Calu3 (cell line): ENCODE measurements around the gene BAK1. TPM values are rescaled to one million over a fixed set of nuclear protein-coding genes. Genes with fewer than 3 reads are reported as not detected.

ENCODE experiments used
- BruUV-seq: library from RNA; stranded (reverse); fragments of 400-500 nt; replicated peaks from 2 replicates; lab custom pipeline; 2021; lab: Mats Ljungman, UMichigan
- CTCF ChIA-PET: fragments of 300-600 bp; sonication (Branson Sonifier 250); formaldehyde crosslinking; loops from one replicate; lab custom pipeline; 2022; ENCODE audit warnings: antibody characterized with exemption; lab: Charles Lee
- DNase-seq: peaks from one replicate; pipeline ENCODE4 v3.0.0; 2022
- H3K27ac Mint-ChIP-seq: one replicate; pipeline ENCODE4 v1.8.0; 2022; ENCODE audit warnings: mixed read lengths; ENCODE audit not compliant: unreplicated experiment
- H3K27me3 Mint-ChIP-seq: one replicate; pipeline ENCODE4 v1.8.0; 2022; ENCODE audit warnings: mixed read lengths; ENCODE audit not compliant: unreplicated experiment
- H3K36me3 Mint-ChIP-seq: one replicate; pipeline ENCODE4 v1.8.0; 2022; ENCODE audit warnings: mild to moderate bottlenecking, moderate library complexity, mixed read lengths; ENCODE audit not compliant: insufficient read depth, unreplicated experiment
- H3K4me1 Mint-ChIP-seq: one replicate; pipeline ENCODE4 v1.8.0; 2022; ENCODE audit warnings: mild to moderate bottlenecking, low read depth, mixed read lengths; ENCODE audit not compliant: unreplicated experiment
- H3K4me3 Mint-ChIP-seq: one replicate; pipeline ENCODE4 v1.8.0; 2022; ENCODE audit warnings: mild to moderate bottlenecking, low read depth, moderate library complexity, mixed read lengths; ENCODE audit not compliant: unreplicated experiment
- H3K9me3 Mint-ChIP-seq: one replicate; pipeline ENCODE4 v1.8.0; 2022; ENCODE audit warnings: low read depth, mixed read lengths; ENCODE audit not compliant: unreplicated experiment
- intact Hi-C: fragments of 100-400 bp; cut with micrococcal nuclease; formaldehyde crosslinking; loops from one replicate; pipeline ENCODE4 v1.10.0; 2022; ENCODE audit not compliant: unreplicated experiment
- total RNA-seq: library from RNA; stranded (reverse); gene quantifications from 2 replicates; pipeline ENCODE4 v1.2.3, GENCODE V29; 2022
- TF ChIP-seq, protein P1 (sequence below): fragments of 200-600 bp; IDR thresholded peaks from one replicate; pipeline ENCODE4 v1.8.0; 2022; ENCODE audit warnings: antibody characterized with exemption; ENCODE audit not compliant: unreplicated experiment

BAK1 gene
- total RNA-seq, 1 experiment from 2014 or later, result 31.6 TPM

DNA sequence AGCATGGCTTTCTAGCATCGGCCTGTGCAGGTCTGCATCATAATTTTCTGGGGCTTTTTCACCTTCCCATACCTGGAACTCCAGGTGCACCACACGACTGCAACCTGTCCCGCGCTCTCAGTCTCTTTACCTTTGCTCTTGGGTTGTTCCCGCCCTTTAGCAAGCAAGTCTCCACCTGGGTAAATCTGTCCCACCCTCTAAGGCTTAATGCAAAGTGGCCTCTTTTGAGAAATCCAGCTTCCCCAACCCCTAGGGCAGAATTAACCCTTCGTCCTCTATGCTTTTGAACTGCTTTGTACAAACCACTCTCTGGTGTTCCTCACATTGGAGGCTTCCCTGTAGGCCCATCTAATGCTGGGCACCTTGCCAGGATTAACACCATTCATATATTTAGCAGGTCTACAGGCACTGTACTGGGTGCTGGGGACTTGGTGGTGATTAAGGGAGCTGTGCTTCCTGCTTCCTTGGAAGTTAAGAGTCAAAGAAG lies 43.9 kb upstream of the BAK1 start:
- BruUV-seq, result no TSS peak
- Mint-ChIP-seq H3K27ac (peak overlapping the region; percentile 84), H3K9me3 (no peaks in the 10 kb centered on the region), H3K36me3 (peaks cover 68% of the 10 kb centered on the region), H3K4me1 (peaks cover 67% of the 10 kb centered on the region), H3K27me3 (no peaks in the 10 kb centered on the region), H3K4me3 (peak overlapping the region; percentile 89)
- intact Hi-C loops, result no loop called here
- CTCF ChIA-PET, result no interaction called here
- no peak for DNase-seq
- TF ChIP-seq, protein P1, sequence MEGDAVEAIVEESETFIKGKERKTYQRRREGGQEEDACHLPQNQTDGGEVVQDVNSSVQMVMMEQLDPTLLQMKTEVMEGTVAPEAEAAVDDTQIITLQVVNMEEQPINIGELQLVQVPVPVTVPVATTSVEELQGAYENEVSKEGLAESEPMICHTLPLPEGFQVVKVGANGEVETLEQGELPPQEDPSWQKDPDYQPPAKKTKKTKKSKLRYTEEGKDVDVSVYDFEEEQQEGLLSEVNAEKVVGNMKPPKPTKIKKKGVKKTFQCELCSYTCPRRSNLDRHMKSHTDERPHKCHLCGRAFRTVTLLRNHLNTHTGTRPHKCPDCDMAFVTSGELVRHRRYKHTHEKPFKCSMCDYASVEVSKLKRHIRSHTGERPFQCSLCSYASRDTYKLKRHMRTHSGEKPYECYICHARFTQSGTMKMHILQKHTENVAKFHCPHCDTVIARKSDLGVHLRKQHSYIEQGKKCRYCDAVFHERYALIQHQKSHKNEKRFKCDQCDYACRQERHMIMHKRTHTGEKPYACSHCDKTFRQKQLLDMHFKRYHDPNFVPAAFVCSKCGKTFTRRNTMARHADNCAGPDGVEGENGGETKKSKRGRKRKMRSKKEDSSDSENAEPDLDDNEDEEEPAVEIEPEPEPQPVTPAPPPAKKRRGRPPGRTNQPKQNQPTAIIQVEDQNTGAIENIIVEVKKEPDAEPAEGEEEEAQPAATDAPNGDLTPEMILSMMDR, result no peak

- TF ChIP-seq, protein P1, result no peak
- H3K4me3 Mint-ChIP-seq, result peak overlapping the region; percentile 89
These were observed 42.7 kb upstream of the BAK1 start for GRCh38 chr6:33622456-33623431.

GRCh38 chr6:33621711-33622388 lies 41.8 kb upstream of the BAK1 start:
- H3K27ac Mint-ChIP-seq, result peak overlapping the region; percentile 50
- peak; percentile 63 for DNase-seq
- H3K4me3 Mint-ChIP-seq, result peak overlapping the region; percentile 89
- intact Hi-C loops, result no loop called here
- CTCF ChIA-PET, result interaction anchor here (0.5 to 4.4 kb wide), 11 partner anchors 11 to 1574 kb away, joined by 3 to 26 read pairs (median 5); partner anchors contain the start of gene BAK1
- H3K36me3 Mint-ChIP-seq, result peaks cover 68% of the 10 kb centered on the region
- H3K9me3 Mint-ChIP-seq, result no peaks in the 10 kb centered on the region
- BruUV-seq, result no TSS peak
- TF ChIP-seq, protein P1, result no peak
- H3K27me3 Mint-ChIP-seq, result no peaks in the 10 kb centered on the region
- peaks cover 54% of the 10 kb centered on the region for H3K4me1 Mint-ChIP-seq

More at GRCh38 chr6:33622456-33623431, 42.7 kb upstream of the BAK1 start:
- intact Hi-C loops, result no loop called here
- peaks cover 68% of the 10 kb centered on the region for H3K36me3 Mint-ChIP-seq
- CTCF ChIA-PET, result interaction anchor here (0.7 to 4.4 kb wide), 9 partner anchors 10 to 49 kb away, joined by 3 to 26 read pairs (median 5); partner anchors contain the start of gene BAK1
- no TSS peak for BruUV-seq
- no peaks in the 10 kb centered on the region for H3K27me3 Mint-ChIP-seq
- H3K4me1 Mint-ChIP-seq, result peaks cover 63% of the 10 kb centered on the region
- H3K9me3 Mint-ChIP-seq, result no peaks in the 10 kb centered on the region
- DNase-seq, result no peak
- peak overlapping the region; percentile 50 for H3K27ac Mint-ChIP-seq
